ENCODE data around the gene DIAPH2.
"Not testable (repeated sequence)": the region's sequence is repeated elsewhere in the genome, so short reads cannot be mapped to it uniquely, and the experiment has no call there.

The DIAPH2 gene

GRCh38 chrX:97401154-97401553 is 716.5 kb downstream of the DIAPH2 start:
- DNase-seq: no peak

- DNase-seq: no peak
Measured at GRCh38 chrX:97401586-97402136, 717.0 kb downstream of the DIAPH2 start.

- DNase-seq: no peak
Measured at GRCh38 chrX:97402333-97402732, 717.7 kb downstream of the DIAPH2 start.

GRCh38 chrX:97402903-97403302 is 718.3 kb downstream of the DIAPH2 start:
- no peak for DNase-seq

- no peak for DNase-seq
Measured at GRCh38 chrX:97405031-97405660, 720.5 kb downstream of the DIAPH2 start.

GRCh38 chrX:97409632-97410415 is 725.2 kb downstream of the DIAPH2 start:
- DNase-seq: not testable (repeated sequence)

GRCh38 chrX:97416461-97416860 is 731.8 kb downstream of the DIAPH2 start:
- DNase-seq: no peak

GRCh38 chrX:97429101-97429500 is 744.5 kb downstream of the DIAPH2 start:
- DNase-seq: no peak

- DNase-seq: no peak
Measured at GRCh38 chrX:97431281-97431680, 746.6 kb downstream of the DIAPH2 start.

GRCh38 chrX:97446298-97446882 is 761.7 kb downstream of the DIAPH2 start:
- DNase-seq: no peak

GRCh38 chrX:97447306-97447705 is 762.7 kb downstream of the DIAPH2 start:
- DNase-seq: no peak

GRCh38 chrX:97452283-97452682 is 767.6 kb downstream of the DIAPH2 start:
- DNase-seq: no peak

- no peak for DNase-seq
Measured at GRCh38 chrX:97461763-97462162, 777.1 kb downstream of the DIAPH2 start.

GRCh38 chrX:97471071-97471470 is 786.4 kb downstream of the DIAPH2 start:
- no peak for DNase-seq

GRCh38 chrX:97474933-97475332 is 790.3 kb downstream of the DIAPH2 start:
- DNase-seq: no peak

GRCh38 chrX:97479106-97479890 is 794.7 kb downstream of the DIAPH2 start:
- no peak for DNase-seq

- no peak for DNase-seq
Measured at GRCh38 chrX:97481228-97481627, 796.6 kb downstream of the DIAPH2 start.

- DNase-seq: no peak
Measured at GRCh38 chrX:97482666-97483300, 798.1 kb downstream of the DIAPH2 start.

GRCh38 chrX:97490656-97491055 is 806.0 kb downstream of the DIAPH2 start:
- no peak for DNase-seq

- no peak for DNase-seq
Measured at GRCh38 chrX:97494756-97495372, 810.2 kb downstream of the DIAPH2 start.

GRCh38 chrX:97498093-97498492 is 813.5 kb downstream of the DIAPH2 start:
- DNase-seq: no peak

GRCh38 chrX:97504431-97504830 is 819.8 kb downstream of the DIAPH2 start:
- no peak for DNase-seq
